GM19324 (cell line): ENCODE results near the gene NCK2.

Source experiments
- ATAC-seq: cut with Tn5 transposase; IDR thresholded peaks from one replicate; pipeline ENCODE4 v1.9.1; 2021; ENCODE audit warnings: mild to moderate bottlenecking, moderate library complexity; ENCODE audit not compliant: unreplicated experiment, low FRiP score

NCK2 gene

GRCh38 chr2:105909215-105909614 lies 164.5 kb downstream of the NCK2 start:
- no peak for ATAC-seq

- ATAC-seq = no peak
Measured at GRCh38 chr2:105910497-105911238, 166.0 kb downstream of the NCK2 start.

- ATAC-seq = no peak
Measured at GRCh38 chr2:105911425-105911824, 166.7 kb downstream of the NCK2 start.

- no peak for ATAC-seq
Measured at GRCh38 chr2:105912081-105912480, 167.4 kb downstream of the NCK2 start.

DNA sequence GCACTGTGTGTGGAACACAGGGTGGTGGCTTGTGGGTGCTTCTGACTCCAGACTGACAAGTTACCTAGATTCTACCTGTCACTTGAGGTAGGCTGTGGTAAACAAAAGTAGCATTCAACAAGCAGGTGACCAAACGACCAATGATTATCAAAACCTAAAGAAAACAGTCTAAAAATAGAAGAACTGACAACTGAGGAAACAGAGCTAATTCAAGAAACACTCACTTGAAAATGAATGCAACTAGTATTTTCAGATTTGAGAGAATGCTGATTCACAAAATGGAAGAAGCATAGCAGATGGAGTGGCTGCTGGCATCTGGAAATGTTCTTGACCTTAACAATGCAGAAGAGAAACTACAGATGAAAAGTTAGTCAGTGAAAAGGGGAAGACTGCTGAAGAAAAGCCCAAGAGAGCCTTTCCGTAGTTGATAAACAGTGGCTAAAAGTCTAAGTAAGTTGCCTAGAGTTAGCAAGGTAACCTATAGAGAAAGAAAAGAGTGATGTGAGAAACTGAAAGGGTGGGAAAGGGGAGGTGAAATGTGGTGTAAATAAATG lies 170.4 kb downstream of the NCK2 start:
- ATAC-seq = peak; percentile 69

- ATAC-seq = no peak
Measured at GRCh38 chr2:105917226-105917625, 172.5 kb downstream of the NCK2 start.

GRCh38 chr2:105917688-105918087 lies 173.0 kb downstream of the NCK2 start:
- no peak for ATAC-seq

GRCh38 chr2:105919191-105919811 lies 174.6 kb downstream of the NCK2 start:
- ATAC-seq = no peak

DNA sequence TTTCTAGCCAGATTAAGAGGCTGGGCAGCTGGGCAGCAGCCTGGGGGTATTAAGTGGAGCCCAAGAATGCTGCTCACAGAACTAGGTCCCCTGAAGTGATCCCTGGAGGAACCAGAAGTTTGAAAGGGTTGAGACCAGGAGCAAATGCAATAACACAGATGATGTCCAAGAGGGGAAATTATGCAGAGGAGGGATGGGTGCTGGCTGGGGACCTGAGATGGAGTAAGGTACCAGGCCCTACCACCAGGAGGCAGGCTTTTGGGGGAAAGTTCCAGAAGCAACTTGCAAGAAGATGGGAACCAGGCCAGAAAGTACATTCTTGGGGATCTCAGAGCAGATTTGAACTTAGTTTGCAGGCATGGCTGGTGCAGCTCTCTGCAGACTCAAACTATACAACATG lies 175.1 kb downstream of the NCK2 start:
- ATAC-seq = no peak

- ATAC-seq = no peak
Measured at GRCh38 chr2:105924271-105924670, 179.6 kb downstream of the NCK2 start.

- ATAC-seq = no peak
Measured at GRCh38 chr2:105924932-105925331, 180.2 kb downstream of the NCK2 start.

DNA sequence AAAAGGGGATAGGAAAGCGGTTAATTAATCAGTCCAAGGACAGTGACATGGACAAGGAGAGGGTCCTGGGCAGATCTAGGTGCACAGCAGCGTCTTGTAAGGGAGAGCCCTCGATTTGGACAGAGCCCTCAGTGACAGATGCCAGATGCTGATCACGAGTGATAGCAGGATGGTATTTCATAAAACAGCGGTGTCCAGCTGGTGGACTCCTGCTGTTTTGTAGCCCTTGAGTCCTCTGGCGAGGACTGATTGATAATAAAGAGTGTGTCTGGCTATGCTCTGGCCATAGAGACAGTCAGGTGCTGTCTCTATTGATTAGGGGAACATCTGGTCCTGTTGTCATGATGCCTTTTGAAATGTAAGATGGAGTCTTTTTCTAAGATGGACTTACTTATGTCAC lies 180.7 kb downstream of the NCK2 start:
- ATAC-seq = no peak

- ATAC-seq = no peak
Measured at GRCh38 chr2:105926960-105927678, 182.4 kb downstream of the NCK2 start.

- ATAC-seq = no peak
Measured at GRCh38 chr2:105928086-105928485, 183.4 kb downstream of the NCK2 start.

GRCh38 chr2:105928563-105928962 lies 183.9 kb downstream of the NCK2 start:
- no peak for ATAC-seq

GRCh38 chr2:105929516-105929915 lies 184.8 kb downstream of the NCK2 start:
- ATAC-seq = no peak

GRCh38 chr2:105932582-105932981 lies 187.9 kb downstream of the NCK2 start:
- ATAC-seq = no peak

DNA sequence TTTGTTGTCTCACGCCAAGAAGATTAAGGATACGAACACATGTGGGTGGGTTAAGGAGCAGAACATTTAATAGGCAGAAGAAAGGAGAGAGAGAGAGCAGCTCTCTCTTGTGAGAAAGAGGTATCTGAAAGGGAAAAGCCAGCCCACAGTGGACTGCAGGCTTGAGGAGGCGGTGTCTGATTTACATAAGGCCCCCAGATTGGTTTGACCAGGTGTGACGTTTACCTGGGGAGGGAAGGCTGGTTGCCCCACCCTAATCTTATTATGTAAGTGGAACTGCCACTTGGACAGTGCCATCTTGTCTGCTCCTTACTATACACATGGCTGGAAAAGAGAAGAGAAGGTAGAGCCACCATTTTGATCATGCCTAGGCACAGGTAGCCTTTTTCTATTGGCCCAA lies 189.2 kb downstream of the NCK2 start:
- ATAC-seq = no peak

- ATAC-seq = no peak
Measured at GRCh38 chr2:105934467-105934866, 189.8 kb downstream of the NCK2 start.

GRCh38 chr2:105935063-105935462 lies 190.4 kb downstream of the NCK2 start:
- no peak for ATAC-seq

DNA sequence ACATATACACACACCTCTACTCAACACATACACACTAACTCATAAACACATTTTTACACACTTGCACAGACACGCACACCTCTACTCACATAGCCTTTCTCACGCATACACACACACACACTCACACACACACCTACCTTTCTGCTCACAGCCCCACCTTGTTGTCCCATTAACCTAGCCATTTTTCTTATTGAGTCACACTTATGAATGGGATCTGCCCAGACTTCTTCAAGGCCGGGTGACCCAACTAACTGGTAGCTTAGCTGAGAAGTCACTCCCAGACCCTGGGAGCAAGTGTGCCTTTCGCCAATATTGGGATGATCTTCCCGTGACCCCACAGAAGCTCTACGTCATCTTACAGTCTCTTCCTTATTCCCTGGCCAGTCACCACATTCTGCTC lies 192.2 kb downstream of the NCK2 start:
- ATAC-seq = no peak
